Measurements from ENCODE around the gene GIN1. TPM values are rescaled to one million over a fixed set of nuclear protein-coding genes. Genes with fewer than 3 reads are reported as not detected.
"Not testable (repeated sequence)": the region's sequence is repeated elsewhere in the genome, so short reads cannot be mapped to it uniquely, and the experiment has no call there.

Gene GIN1
- total and polyA plus RNA-seq, 4 donors, result 3.1 to 12.6 (median 5.7) TPM

GRCh38 chr5:103148213-103148612 is 28.3 kb upstream of the GIN1 start:
- Histone ChIP-seq H3K36me3 (ENCODE audit: control insufficient read depth in 4 of 4, insufficient read depth in 4 of 4, low read length in 4 of 4) (peaks cover 0 to 7% (median 5%) of the 10 kb centered on the region in 4 donors), H3K27ac (ENCODE audit: low read depth in 1 of 2, low read length in 1 of 2) (no peak overlapping the region), H3K9ac (ENCODE audit: insufficient read depth in 1 of 2, low read length in 2 of 2) (no peak overlapping the region), H3K4me3 (no peak overlapping the region), H3K9me3 (ENCODE audit: control insufficient read depth in 4 of 4, insufficient read depth in 3 of 4, low read length in 3 of 4) (no peaks in the 10 kb centered on the region), H3K4me1 (ENCODE audit: control insufficient read depth in 5 of 5, insufficient read depth in 5 of 5, low read length in 5 of 5) (no peaks in the 10 kb centered on the region), H3K27me3 (ENCODE audit: control insufficient read depth in 3 of 3, insufficient read depth in 3 of 3, low read length in 2 of 3) (no peaks in the 10 kb centered on the region)
- ATAC-seq (ENCODE audit: insufficient read depth, low FRiP score) (no peak), DNase-seq (no peak)
- TF ChIP-seq, protein P1, sequence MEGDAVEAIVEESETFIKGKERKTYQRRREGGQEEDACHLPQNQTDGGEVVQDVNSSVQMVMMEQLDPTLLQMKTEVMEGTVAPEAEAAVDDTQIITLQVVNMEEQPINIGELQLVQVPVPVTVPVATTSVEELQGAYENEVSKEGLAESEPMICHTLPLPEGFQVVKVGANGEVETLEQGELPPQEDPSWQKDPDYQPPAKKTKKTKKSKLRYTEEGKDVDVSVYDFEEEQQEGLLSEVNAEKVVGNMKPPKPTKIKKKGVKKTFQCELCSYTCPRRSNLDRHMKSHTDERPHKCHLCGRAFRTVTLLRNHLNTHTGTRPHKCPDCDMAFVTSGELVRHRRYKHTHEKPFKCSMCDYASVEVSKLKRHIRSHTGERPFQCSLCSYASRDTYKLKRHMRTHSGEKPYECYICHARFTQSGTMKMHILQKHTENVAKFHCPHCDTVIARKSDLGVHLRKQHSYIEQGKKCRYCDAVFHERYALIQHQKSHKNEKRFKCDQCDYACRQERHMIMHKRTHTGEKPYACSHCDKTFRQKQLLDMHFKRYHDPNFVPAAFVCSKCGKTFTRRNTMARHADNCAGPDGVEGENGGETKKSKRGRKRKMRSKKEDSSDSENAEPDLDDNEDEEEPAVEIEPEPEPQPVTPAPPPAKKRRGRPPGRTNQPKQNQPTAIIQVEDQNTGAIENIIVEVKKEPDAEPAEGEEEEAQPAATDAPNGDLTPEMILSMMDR (IDR thresholded peaks at IDR 0.05; ENCODE audit: control extremely low read depth, extremely low read depth), result no peak
- WGBS, 2 donors, result 91 to 97% methylated on average over 1 of the region's 1 CpG

DNA sequence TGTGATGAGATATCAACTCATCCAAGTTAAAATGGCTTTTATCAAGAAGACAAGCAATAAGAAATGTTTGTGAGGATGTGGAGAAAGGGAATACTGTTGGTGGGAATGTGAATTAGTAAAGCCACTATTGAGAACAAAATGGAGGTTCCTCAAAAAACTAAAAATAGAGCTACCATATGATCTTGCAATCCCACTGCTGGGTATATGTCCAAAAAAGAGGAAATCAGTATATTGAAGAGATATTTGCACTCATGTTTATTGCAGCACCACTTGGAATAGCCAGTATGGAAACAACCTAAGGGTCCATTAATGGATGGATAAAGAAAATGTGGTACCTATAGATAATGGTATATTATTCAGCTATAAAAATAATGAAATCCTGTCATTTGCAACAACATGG is 25.3 kb upstream of the GIN1 start:
- no peak overlapping the region for H3K9ac ChIP-seq (ENCODE audit: insufficient read depth in 1 of 2, low read length in 2 of 2)
- DNase-seq (no peak), ATAC-seq (ENCODE audit: insufficient read depth, low FRiP score) (no peak)
- H3K36me3 ChIP-seq (ENCODE audit: control insufficient read depth in 4 of 4, insufficient read depth in 4 of 4, low read length in 4 of 4), result peaks cover 0 to 5% (median 2%) of the 10 kb centered on the region in 4 donors
- TF ChIP-seq, protein P1 (IDR thresholded peaks at IDR 0.05; ENCODE audit: control extremely low read depth, extremely low read depth), result no peak
- H3K27ac ChIP-seq (ENCODE audit: low read depth in 1 of 2, low read length in 1 of 2), result no peak overlapping the region
- H3K9me3 ChIP-seq (ENCODE audit: control insufficient read depth in 4 of 4, insufficient read depth in 3 of 4, low read length in 3 of 4), result no peaks in the 10 kb centered on the region
- H3K4me3 ChIP-seq, result no peak overlapping the region
- H3K27me3 ChIP-seq (ENCODE audit: control insufficient read depth in 3 of 3, insufficient read depth in 3 of 3, low read length in 2 of 3), result no peaks in the 10 kb centered on the region
- no peaks in the 10 kb centered on the region for H3K4me1 ChIP-seq (ENCODE audit: control insufficient read depth in 5 of 5, insufficient read depth in 5 of 5, low read length in 5 of 5)

DNA sequence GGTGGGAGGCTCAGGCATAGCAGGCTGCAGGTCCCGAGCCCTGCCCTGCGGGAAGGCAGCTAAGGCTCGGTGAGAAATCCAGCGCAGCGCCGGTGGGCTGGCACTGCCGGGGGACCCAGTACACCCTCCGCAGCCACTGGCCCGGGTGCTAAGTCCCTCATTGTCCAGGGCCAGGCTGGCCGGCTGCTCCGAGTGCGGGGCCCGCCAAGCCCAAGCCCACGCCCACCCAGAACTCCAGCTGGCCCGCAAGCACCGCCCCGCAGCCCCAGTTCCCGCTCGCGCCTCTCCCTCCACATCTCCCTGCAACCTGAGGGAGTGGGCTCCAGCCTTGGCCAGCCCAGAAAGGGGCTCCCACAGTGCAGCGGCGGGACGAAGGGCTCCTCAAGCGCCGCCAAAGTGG is 22.2 kb upstream of the GIN1 start:
- 98% methylated on average over 22 to 23 of the region's 25 CpGs for WGBS, 2 donors
- H3K27ac ChIP-seq (ENCODE audit: low read depth in 1 of 2, low read length in 1 of 2); H3K4me3 ChIP-seq; H3K4me1 ChIP-seq (ENCODE audit: control insufficient read depth in 5 of 5, insufficient read depth in 5 of 5, low read length in 5 of 5); H3K27me3 ChIP-seq (ENCODE audit: control insufficient read depth in 3 of 3, insufficient read depth in 3 of 3, low read length in 2 of 3); H3K9me3 ChIP-seq (ENCODE audit: control insufficient read depth in 4 of 4, insufficient read depth in 3 of 4, low read length in 3 of 4); DNase-seq; H3K9ac ChIP-seq (ENCODE audit: insufficient read depth in 1 of 2, low read length in 2 of 2); ATAC-seq (ENCODE audit: insufficient read depth, low FRiP score): not testable (repeated sequence)
- peaks cover 3 to 14% (median 7%) of the 10 kb centered on the region in 4 donors for H3K36me3 ChIP-seq (ENCODE audit: control insufficient read depth in 4 of 4, insufficient read depth in 4 of 4, low read length in 4 of 4)

DNA sequence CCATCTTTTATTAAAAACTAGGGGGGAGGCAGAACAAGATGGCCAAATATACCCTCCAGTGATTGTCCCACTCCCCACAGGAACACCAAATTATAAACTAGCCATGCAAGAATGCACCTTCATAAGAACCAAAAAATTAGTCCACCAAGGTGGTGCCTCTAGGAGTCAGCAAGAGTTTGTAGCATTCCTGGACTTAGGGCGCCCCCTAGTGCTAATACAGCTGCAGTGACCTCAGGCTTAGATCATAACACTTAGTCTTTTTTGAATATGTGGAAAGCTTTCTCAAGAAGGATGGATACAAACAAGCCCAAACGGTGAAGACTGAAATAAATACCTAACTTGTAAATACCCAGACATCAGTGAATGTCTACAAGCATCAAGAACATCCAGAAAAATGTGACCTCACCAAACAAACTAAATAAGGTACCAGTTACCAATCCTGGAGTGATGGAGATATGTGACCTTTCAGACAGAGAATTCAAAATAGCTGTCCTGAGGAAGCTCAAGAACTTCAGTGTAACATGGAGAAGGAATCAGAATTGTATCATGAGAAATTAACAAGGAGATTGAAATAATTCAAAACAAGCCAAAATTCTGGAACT is 19.4 kb upstream of the GIN1 start:
- Histone ChIP-seq H3K27me3 (ENCODE audit: control insufficient read depth in 3 of 3, insufficient read depth in 3 of 3, low read length in 2 of 3) (no peaks in the 10 kb centered on the region), H3K4me3 (no peak overlapping the region), H3K9ac (ENCODE audit: insufficient read depth in 1 of 2, low read length in 2 of 2) (no peak overlapping the region), H3K9me3 (ENCODE audit: control insufficient read depth in 4 of 4, insufficient read depth in 3 of 4, low read length in 3 of 4) (no peaks in the 10 kb centered on the region), H3K4me1 (ENCODE audit: control insufficient read depth in 5 of 5, insufficient read depth in 5 of 5, low read length in 5 of 5) (no peaks in the 10 kb centered on the region), H3K36me3 (ENCODE audit: control insufficient read depth in 4 of 4, insufficient read depth in 4 of 4, low read length in 4 of 4) (peaks cover 3 to 23% (median 13%) of the 10 kb centered on the region in 4 donors), H3K27ac (ENCODE audit: low read depth in 1 of 2, low read length in 1 of 2) (no peak overlapping the region)
- ATAC-seq (ENCODE audit: insufficient read depth, low FRiP score) (peak; percentile 89), DNase-seq (peak; percentile 69 to 72 (median 69))
- TF ChIP-seq, protein P1 (IDR thresholded peaks at IDR 0.05; ENCODE audit: control extremely low read depth, extremely low read depth), result peak; percentile 90
- 3% methylated on average over 2 of the region's 2 CpGs for WGBS, 2 donors
